Measurements from ENCODE around the gene ZKSCAN5.

GRCh38 chr7:99469381-99470065, 34.9 kb upstream of the ZKSCAN5 start:
- TF ChIP-seq CTCF (IDR thresholded peaks at IDR 0.05) (no peak), POLR2AphosphoS5 (IDR thresholded peaks at IDR 0.05) (no peak), POLR2A (IDR thresholded peaks at IDR 0.05) (no peak), EP300 (IDR thresholded peaks at IDR 0.05) (no peak)

Data from suprapubic skin (tissue), 4 donors.